Measurements from ENCODE around the gene POLR3B.

DNA sequence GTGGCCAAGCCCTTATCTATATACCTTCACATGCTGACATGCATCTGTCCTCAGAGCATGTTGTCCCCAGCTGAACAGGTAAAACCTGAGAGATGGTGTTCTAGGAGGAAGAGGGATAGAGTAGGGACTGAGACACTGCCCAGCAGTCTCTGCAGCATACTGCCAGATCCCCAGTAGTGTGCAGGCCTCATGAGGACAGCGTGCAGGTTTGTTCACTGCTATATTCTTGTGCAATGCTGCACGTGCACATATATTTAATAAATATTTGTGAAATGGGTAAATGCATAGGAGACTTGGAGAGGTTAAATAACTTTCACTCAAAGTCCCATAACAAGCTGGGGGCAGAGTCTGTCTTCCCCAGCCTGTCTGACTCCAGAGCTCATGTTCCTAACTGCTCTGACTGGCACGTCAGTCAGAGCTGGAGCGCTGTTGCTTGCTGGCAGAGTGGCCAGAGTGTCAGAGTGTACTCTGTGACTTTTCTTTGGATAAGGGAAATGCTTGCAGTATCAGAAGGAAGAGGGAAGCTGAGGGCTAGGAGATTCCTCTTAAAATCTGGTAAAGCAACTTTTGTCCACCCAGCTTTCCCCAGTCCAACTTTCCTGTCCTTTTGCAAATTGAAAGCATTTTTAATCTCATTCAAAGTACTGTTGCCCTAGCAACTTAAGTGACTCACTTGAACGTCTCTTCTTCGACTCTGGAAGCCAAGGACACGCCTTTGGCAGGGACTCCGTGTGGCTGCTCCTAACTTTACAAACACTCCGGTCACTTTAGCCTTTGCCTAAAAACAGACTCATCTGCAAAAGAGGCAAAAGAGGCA, 14.9 kb upstream of the POLR3B start:
- TF ChIP-seq, protein P1, sequence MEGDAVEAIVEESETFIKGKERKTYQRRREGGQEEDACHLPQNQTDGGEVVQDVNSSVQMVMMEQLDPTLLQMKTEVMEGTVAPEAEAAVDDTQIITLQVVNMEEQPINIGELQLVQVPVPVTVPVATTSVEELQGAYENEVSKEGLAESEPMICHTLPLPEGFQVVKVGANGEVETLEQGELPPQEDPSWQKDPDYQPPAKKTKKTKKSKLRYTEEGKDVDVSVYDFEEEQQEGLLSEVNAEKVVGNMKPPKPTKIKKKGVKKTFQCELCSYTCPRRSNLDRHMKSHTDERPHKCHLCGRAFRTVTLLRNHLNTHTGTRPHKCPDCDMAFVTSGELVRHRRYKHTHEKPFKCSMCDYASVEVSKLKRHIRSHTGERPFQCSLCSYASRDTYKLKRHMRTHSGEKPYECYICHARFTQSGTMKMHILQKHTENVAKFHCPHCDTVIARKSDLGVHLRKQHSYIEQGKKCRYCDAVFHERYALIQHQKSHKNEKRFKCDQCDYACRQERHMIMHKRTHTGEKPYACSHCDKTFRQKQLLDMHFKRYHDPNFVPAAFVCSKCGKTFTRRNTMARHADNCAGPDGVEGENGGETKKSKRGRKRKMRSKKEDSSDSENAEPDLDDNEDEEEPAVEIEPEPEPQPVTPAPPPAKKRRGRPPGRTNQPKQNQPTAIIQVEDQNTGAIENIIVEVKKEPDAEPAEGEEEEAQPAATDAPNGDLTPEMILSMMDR (IDR thresholded peaks at IDR 0.05) = no peak
- TF ChIP-seq EP300 (IDR thresholded peaks at IDR 0.05) = no peak
- peak in 2 of 4 donors; percentile 16 to 37 for TF ChIP-seq POLR2AphosphoS5 (IDR thresholded peaks at IDR 0.05)
- no peak for TF ChIP-seq POLR2A (IDR thresholded peaks at IDR 0.05)
